Measurements from ENCODE around the gene ISCU. TPM values are rescaled to one million over a fixed set of nuclear protein-coding genes. Genes with fewer than 3 reads are reported as not detected.

Gene ISCU
- total and polyA plus RNA-seq, 2 of the 8 experiments (the other 6 are each of a cell fraction or from before 2014, with no cell fraction given), result 72.1 to 78.1 TPM

- TF ChIP-seq RAD21 (IDR thresholded peaks at IDR 0.05 in 1 of 2, conservative IDR thresholded peaks at IDR 0.05 in 1 of 2; ENCODE audit: low read depth in 2 of 2, low read length in 2 of 2) (no peak), KDM4A (IDR thresholded peaks at IDR 0.05; ENCODE audit: low read depth, low read length, severe bottlenecking) (no peak), GTF2F1 (IDR thresholded peaks at IDR 0.05; ENCODE audit: borderline replicate concordance, low read depth, low read length) (no peak), CHD7 (IDR thresholded peaks at IDR 0.05; ENCODE audit: insufficient replicate concordance, low read length) (no peak)
Observed at GRCh38 chr12:108610856-108611605, 48.6 kb downstream of the ISCU start (continued).

All from H1 (cell line).